ENCODE results near the gene TRIM41. TPM values are rescaled to one million over a fixed set of nuclear protein-coding genes. Genes with fewer than 3 reads are reported as not detected.

Gene TRIM41
- total and polyA plus RNA-seq, 2 of the 13 experiments (the other 11 are each of a cell fraction or from before 2014, with no cell fraction given), result 10.2 to 16.7 TPM

- TF ChIP-seq MXD1 (CRISPR knock-in tag; IDR thresholded peaks at IDR 0.05), result peak; percentile 37; the same call in 1 of the 2 replicates
- 0 out of 2 replicates have a peak, but pooled peaks have one; percentile 55 for TF ChIP-seq ZNF747 (CRISPR knock-in tag; IDR thresholded peaks at IDR 0.05; ENCODE audit: borderline replicate concordance)
- peak; percentile 67; the same call in 1 of the 2 replicates for TF ChIP-seq ARNT2 (CRISPR knock-in tag; IDR thresholded peaks at IDR 0.05; ENCODE audit: low read depth)
- TF ChIP-seq TAF15 (IDR thresholded peaks at IDR 0.05; ENCODE audit: low read depth, low read length, poor library complexity, severe bottlenecking), result no peak
- no peak; the same call in 1 of the 2 replicates for TF ChIP-seq HNF1A (IDR thresholded peaks at IDR 0.05; ENCODE audit: low read depth)
- no peak for TF ChIP-seq HNF1A (CRISPR knock-in tag; IDR thresholded peaks at IDR 0.05; ENCODE audit: borderline replicate concordance)
- no peak for TF ChIP-seq ZNF317 (CRISPR knock-in tag; IDR thresholded peaks at IDR 0.05)
- TF ChIP-seq NONO (IDR thresholded peaks at IDR 0.05), result no peak
- TF ChIP-seq NONO (CRISPR knock-in tag; conservative IDR thresholded peaks at IDR 0.05), result peak; percentile 84
- TF ChIP-seq ZNF569 (CRISPR knock-in tag; IDR thresholded peaks at IDR 0.05; ENCODE audit: borderline replicate concordance), result no peak
- TF ChIP-seq ZNF576 (CRISPR knock-in tag; IDR thresholded peaks at IDR 0.05), result no peak
- TF ChIP-seq ZNF264 (CRISPR knock-in tag; IDR thresholded peaks at IDR 0.05), result no peak
- TF ChIP-seq ZSCAN20 (CRISPR knock-in tag; IDR thresholded peaks at IDR 0.05; ENCODE audit: borderline replicate concordance), result no peak
- no peak for TF ChIP-seq ADNP (CRISPR knock-in tag; IDR thresholded peaks at IDR 0.05)
- no peak for TF ChIP-seq ZBTB49 (CRISPR knock-in tag; IDR thresholded peaks at IDR 0.05; ENCODE audit: borderline replicate concordance)
- TF ChIP-seq KLF15 (CRISPR knock-in tag; IDR thresholded peaks at IDR 0.05; ENCODE audit: borderline replicate concordance), result no peak
- no peak; the same call in 1 of the 2 replicates for TF ChIP-seq RFX1 (IDR thresholded peaks at IDR 0.05)
- TF ChIP-seq MEIS2 (CRISPR knock-in tag; IDR thresholded peaks at IDR 0.05), result 0 out of 2 replicates have a peak, but pooled peaks have one; percentile 10
- no peak for TF ChIP-seq ZFP62 (CRISPR knock-in tag; IDR thresholded peaks at IDR 0.05)
- TF ChIP-seq BCL3 (CRISPR knock-in tag; IDR thresholded peaks at IDR 0.05), result no peak
- no peak for TF ChIP-seq SIX1 (CRISPR knock-in tag; IDR thresholded peaks at IDR 0.05; ENCODE audit: borderline replicate concordance)
- peak; percentile 21; the same call in 1 of the 2 replicates for TF ChIP-seq ZBTB7A (CRISPR knock-in tag; IDR thresholded peaks at IDR 0.05)
Measured at GRCh38 chr5:181260720-181261319, 37.7 kb downstream of the TRIM41 start, which contains the start of gene TRIM52 (continued).
